IMR-90 (cell line): Measurements from ENCODE around the gene SLC1A5. TPM values are rescaled to one million over a fixed set of nuclear protein-coding genes. Genes with fewer than 3 reads are reported as not detected.

Source experiments
- ATAC-seq: fragments of 200-7000 bp; cut with Tn5 transposase; 2 replicates; pipeline ENCODE4 v1.9.1; 2020; ENCODE audit warnings: low read depth, mild to moderate bottlenecking, moderate library complexity
- BruUV-seq: library from RNA; stranded (reverse); fragments of 400-500 nt; replicated peaks from 2 replicates; lab custom pipeline; 2021; lab: Mats Ljungman, UMichigan
- CTCF ChIA-PET: fragments of 300-600 bp; formaldehyde crosslinking; extraction: SDS; loops from one replicate; lab custom pipeline; 2021; ENCODE audit warnings: antibody characterized with exemption; lab: Yijun Ruan, JAX
- POLR2A ChIA-PET: fragments of 300-600 bp; sonication (Branson Sonifier 250); formaldehyde crosslinking; loops from one replicate; lab custom pipeline; 2022; ENCODE audit warnings: antibody characterized with exemption; ENCODE audit not compliant: unreplicated experiment; lab: Charles Lee
- DNase-seq: peaks from one replicate; pipeline ENCODE4 v3.0.0; 2013
- H2AFZ ChIP-seq: replicated peaks from 2 replicates; pipeline ENCODE3; 2013; ENCODE audit warnings: low read length, mild to moderate bottlenecking; ENCODE audit not compliant: poor library complexity
- H2AK5ac ChIP-seq: 2 replicates; pipeline ENCODE4 v1.6.1; 2013; ENCODE audit warnings: low read depth, low read length, inconsistent platforms
- H2AK9ac ChIP-seq: replicated peaks from 2 replicates; pipeline ENCODE3; 2013; ENCODE audit warnings: mild to moderate bottlenecking, low read depth, low read length, moderate library complexity; ENCODE audit not compliant: poor library complexity
- H2BK120ac ChIP-seq: 2 replicates; pipeline ENCODE4 v1.6.1; 2013; ENCODE audit warnings: low read depth, low read length, inconsistent platforms
- H2BK15ac ChIP-seq: 3 replicates; pipeline ENCODE4 v1.6.1; 2013; ENCODE audit warnings: low read depth, low read length, inconsistent platforms
- H2BK20ac ChIP-seq: 2 replicates; pipeline ENCODE4 v1.6.1; 2013; ENCODE audit warnings: low read depth, mild to moderate bottlenecking, inconsistent platforms, low read length, moderate library complexity
- H2BK5ac ChIP-seq: 2 replicates; pipeline ENCODE4 v1.6.1; 2013; ENCODE audit warnings: mild to moderate bottlenecking, low read depth, low read length, inconsistent platforms; ENCODE audit not compliant: poor library complexity, severe bottlenecking
- H3K14ac ChIP-seq: replicated peaks from 2 replicates; pipeline ENCODE4 v1.6.1; 2013; ENCODE audit warnings: low read depth, low read length, inconsistent platforms
- H3K18ac ChIP-seq: 2 replicates; pipeline ENCODE4 v1.6.1; 2013; ENCODE audit warnings: low read depth, low read length, control low read depth
- H3K23ac ChIP-seq: 2 replicates; pipeline ENCODE4 v1.6.1; 2013; ENCODE audit warnings: low read depth, low read length, inconsistent platforms
- H3K27ac ChIP-seq: 2 replicates; pipeline ENCODE4 v1.5.1; 2013; ENCODE audit warnings: mild to moderate bottlenecking, control low read depth, low read length; ENCODE audit not compliant: insufficient read depth
- H3K27me3 ChIP-seq: 2 replicates; pipeline ENCODE4 v1.6.1; 2013; ENCODE audit warnings: low read length; ENCODE audit not compliant: control insufficient read depth, insufficient read depth
- H3K36me3 ChIP-seq: 2 replicates; pipeline ENCODE4 v1.6.1; 2013; ENCODE audit warnings: low read length, mixed read lengths; ENCODE audit not compliant: control insufficient read depth, insufficient read depth
- H3K4ac ChIP-seq: 2 replicates; pipeline ENCODE4 v1.6.1; 2013; ENCODE audit warnings: low read depth, low read length, inconsistent platforms
- H3K4me1 ChIP-seq: 2 replicates; pipeline ENCODE4 v1.6.1; 2013; ENCODE audit warnings: low read length, mixed read lengths; ENCODE audit not compliant: control insufficient read depth, insufficient read depth
- H3K4me2 ChIP-seq: 2 replicates; pipeline ENCODE4 v1.6.1; 2013; ENCODE audit warnings: low read depth, mild to moderate bottlenecking, control low read depth, low read length, moderate library complexity
- H3K4me3 ChIP-seq: 2 replicates; pipeline ENCODE4 v1.5.1; 2013; ENCODE audit warnings: low read depth, mild to moderate bottlenecking, control low read depth, low read length, moderate library complexity; ENCODE audit not compliant: insufficient read depth
- H3K56ac ChIP-seq: 2 replicates; pipeline ENCODE4 v1.6.1; 2013; ENCODE audit warnings: low read length, inconsistent platforms; ENCODE audit not compliant: insufficient read depth; ENCODE audit errors: extremely low read depth
- H3K79me1 ChIP-seq, 2 experiments: 2 replicates each; pipeline ENCODE4 v1.6.1; 2013; ENCODE audit warnings: low read length in 2 of 2, inconsistent platforms in 1 of 2, low read depth in 1 of 2
- H3K9ac ChIP-seq: 2 replicates; pipeline ENCODE4 v1.6.1; 2013; ENCODE audit warnings: low read depth, low read length, control low read depth
- H3K9me1 ChIP-seq: 2 replicates; pipeline ENCODE4 v1.6.1; 2013; ENCODE audit warnings: low read length, inconsistent platforms; ENCODE audit not compliant: insufficient read depth
- H3K9me3 ChIP-seq: 2 replicates; pipeline ENCODE4 v1.6.1; 2013; ENCODE audit warnings: low read length; ENCODE audit not compliant: control insufficient read depth, insufficient read depth
- H4K20me1 ChIP-seq: 2 replicates; pipeline ENCODE4 v1.6.1; 2013; ENCODE audit warnings: low read length, inconsistent platforms; ENCODE audit not compliant: insufficient read depth
- H4K5ac ChIP-seq: 2 replicates; pipeline ENCODE4 v1.6.1; 2013; ENCODE audit warnings: mild to moderate bottlenecking, low read depth, low read length, control low read depth
- H4K8ac ChIP-seq, 2 experiments: 2 replicates each; pipeline ENCODE4 v1.6.1; 2013; ENCODE audit warnings: low read depth in 2 of 2, low read length in 2 of 2, control low read depth in 1 of 2, inconsistent platforms in 1 of 2
- H4K91ac ChIP-seq: 2 replicates; pipeline ENCODE4 v1.6.1; 2013; ENCODE audit warnings: low read depth, low read length, inconsistent platforms; ENCODE audit not compliant: insufficient read depth
- CEBPB ChIP-seq: IDR thresholded peaks from 2 replicates; pipeline ENCODE4 v1.6.1; 2012; ENCODE audit warnings: low read depth, low read length, improper control_type of control experiment
- CHD1 ChIP-seq: IDR thresholded peaks from 2 replicates; pipeline ENCODE4 v1.6.1; 2012; ENCODE audit warnings: low read depth, low read length, improper control_type of control experiment
- WGBS, 2 experiments: methylation state at CpG; one replicate each; pipeline versions ENCODE4 v1.1.5 to v1.1.7; 2013; ENCODE audit warnings: missing lambda C conversion rate in 2 of 2; ENCODE audit not compliant: insufficient read length in 1 of 2; ENCODE audit errors: extremely low coverage in 2 of 2; 5-methylcytosine and 5-hydroxymethylcytosine counted together
- dilution Hi-C: fragments of 300-500 bp; cut with HindIII; formaldehyde crosslinking; loops from one replicate; pipeline ENCODE4 v1.14.3; 2018; ENCODE audit warnings: low sequenced_read_pairs; ENCODE audit not compliant: unreplicated experiment
- in situ Hi-C: fragments of 300-500 bp; cut with MboI; formaldehyde crosslinking; loops from 3 replicates; pipeline ENCODE4 v1.14.3; 2019; ENCODE audit warnings: low sequenced_read_pairs, inconsistent platforms, mixed read lengths
- intact Hi-C: fragments of 100-400 bp; cut with micrococcal nuclease; formaldehyde crosslinking; loops from 2 replicates; pipeline ENCODE4 v1.10.0; 2022
- polyA plus RNA-seq, 3 experiments: library from polyadenylated mRNA; depleted of rRNA; stranded (reverse); fragments of >200 nt; gene quantifications; 2 replicates each; pipeline ENCODE4 v1.2.3, GENCODE V29; 2012; ENCODE audit warnings: low replicate concordance in 1 of 3
- total RNA-seq: library from RNA; depleted of rRNA; stranded (reverse); fragments of >200 nt; gene quantifications from 2 replicates; pipeline ENCODE4 v1.2.3, GENCODE V29; 2012

The SLC1A5 gene
- total and polyA plus RNA-seq, 2 of the 4 experiments (the other 2 are of a cell fraction), result 142 to 171 TPM

- Histone ChIP-seq H4K20me1 (no peaks in the 10 kb centered on the region), H3K36me3 (peaks cover 11% of the 10 kb centered on the region), H3K18ac (no peak overlapping the region), H2BK15ac (no peak overlapping the region), H3K14ac (no peak overlapping the region), H4K5ac (no peak overlapping the region), H4K8ac (no peak overlapping the region), H3K9ac (no peak overlapping the region), H3K9me1 (peaks cover 5% of the 10 kb centered on the region; the same call in 1 of the 2 replicates), H3K4me3 (no peak overlapping the region), H2BK20ac (no peak overlapping the region; the same call in 1 of the 2 replicates), H3K4ac (no peak overlapping the region), H2BK5ac (no peak overlapping the region), H2AFZ (no peak overlapping the region), H2BK120ac (no peak overlapping the region), H3K56ac (no peak overlapping the region), H3K9me3 (no peaks in the 10 kb centered on the region), H3K27ac (no peak overlapping the region), H3K27me3 (no peaks in the 10 kb centered on the region), H2AK9ac (no peak overlapping the region), H2AK5ac (no peak overlapping the region), H3K4me2 (no peak overlapping the region), H3K79me1 (no peaks in the 10 kb centered on the region; a peak in 1 of 4 replicates), H3K23ac (no peak overlapping the region), H3K4me1 (peaks cover 3% of the 10 kb centered on the region; the same call in 1 of the 2 replicates), H4K91ac (no peak overlapping the region; the same call in 1 of the 2 replicates)
- dilution Hi-C loops, result no loop called here
- ChIA-PET CTCF (interaction anchor here (0.8 kb wide), 1 partner anchor 14 kb away, joined by 3 read pairs; no protein-coding TSS in a partner anchor), POLR2A (no interaction called here)
- DNase-seq (no peak), ATAC-seq (no peak)
- intact Hi-C loops, result no loop called here
- no TSS peak for BruUV-seq
- TF ChIP-seq CHD1 (no peak), CEBPB (no peak)
- in situ Hi-C loops, result no loop called here
- whole genome bisulfite sequencing, 2 experiments, result 83% methylated on average over 2 of the region's 5 CpGs; no CpG with 5 or more reads in 1 of the 2 experiments
These were observed 45.7 kb upstream of the SLC1A5 start for GRCh38 chr19:46834121-46834520.
